Right atrium auricular region (tissue), 2 donors: ENCODE results near the gene GJB3. TPM values are rescaled to one million over a fixed set of nuclear protein-coding genes. Genes with fewer than 3 reads are reported as not detected.

Experiments used
- DNase-seq: peaks from one replicate; pipeline ENCODE4 v3.0.0-alpha.2; 2019; ENCODE audit warnings: low spot score
- H3K27ac ChIP-seq, 2 donors: fragments of 200-600 bp; sonication (generic); 1 replicate in 1 of 2; 2 replicates in 1 of 2; pipeline ENCODE4 v1.5.1; 2016 to 2019
- H3K27me3 ChIP-seq, 2 donors: fragments of 200-600 bp; sonication (generic); one replicate each; pipeline versions ENCODE4 v1.5.1 to v1.6.0; 2017 to 2019
- H3K36me3 ChIP-seq: fragments of 200-600 bp; sonication (generic); one replicate; pipeline ENCODE4 v1.5.1; 2016
- H3K4me1 ChIP-seq, 2 donors: fragments of 200-600 bp; sonication (generic); one replicate each; pipeline versions ENCODE4 v1.5.1 to v1.6.0; 2017 to 2019
- H3K4me3 ChIP-seq, 2 donors: fragments of 200-600 bp; sonication (generic); 1 replicate in 1 of 2; 2 replicates in 1 of 2; pipeline ENCODE4 v1.5.1; 2017 to 2019; ENCODE audit warnings: mild to moderate bottlenecking in 1 of 2, moderate library complexity in 1 of 2
- H3K9me3 ChIP-seq, 2 donors: fragments of 200-600 bp; sonication (generic); one replicate each; pipeline ENCODE4 v1.5.1; 2019
- CTCF ChIP-seq, 2 donors: fragments of 200-600 bp; sonication (generic); IDR thresholded peaks; one replicate each; pipeline ENCODE4 v1.5.1; 2019; ENCODE audit warnings: antibody characterized with exemption in 2 of 2
- total RNA-seq, 2 donors: library from RNA; depleted of rRNA; stranded (reverse); fragments of >200 nt; gene quantifications; one replicate each; pipeline ENCODE4 v1.1.0, GENCODE V29; 2016

Gene GJB3
- total RNA-seq, 2 donors from 2014 or later = 0.28 TPM; not detected in 1

DNA sequence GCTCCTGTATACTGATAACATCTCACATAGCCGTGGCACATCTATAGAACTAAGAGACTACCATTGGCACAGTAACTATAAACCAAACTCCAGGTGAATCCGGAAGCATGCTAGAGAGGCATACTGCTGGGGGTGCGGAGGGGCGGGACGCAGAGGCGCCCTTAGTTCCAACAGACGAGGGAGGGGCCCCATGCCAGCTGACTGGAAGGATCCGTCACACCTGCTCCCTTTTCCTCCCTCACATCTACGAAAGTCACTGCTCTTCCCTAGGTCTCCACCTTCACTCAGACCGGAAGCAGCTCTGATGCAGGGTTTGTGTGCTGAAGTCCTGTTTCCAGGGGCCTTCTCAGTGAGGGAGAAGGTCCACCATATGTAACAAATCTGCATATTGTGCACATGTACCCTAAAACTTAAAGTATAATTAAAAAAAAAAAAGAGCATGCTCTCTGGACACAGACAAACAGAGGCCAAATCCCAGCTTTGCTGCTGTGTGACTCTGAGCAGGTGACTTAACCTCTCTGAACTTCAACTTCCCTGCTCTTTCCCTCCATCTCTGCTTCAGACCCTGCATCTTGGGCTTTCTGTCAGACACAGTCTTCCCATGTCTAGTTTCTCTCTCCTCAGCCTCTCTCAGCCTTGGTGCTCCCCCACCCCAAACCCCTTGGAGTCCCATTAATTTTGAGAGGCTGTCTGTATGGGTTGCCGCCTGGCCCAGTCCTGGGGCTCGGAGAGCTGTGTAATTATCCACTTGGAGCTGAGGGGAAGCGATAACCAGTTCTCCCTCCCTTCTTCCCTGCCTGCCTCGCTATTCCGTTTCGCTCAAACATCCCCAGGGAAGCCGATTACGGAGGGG is 34.0 kb upstream of the GJB3 start:
- H3K9me3 ChIP-seq = no peaks in the 10 kb centered on the region
- DNase-seq = no peak
- no peak for TF ChIP-seq CTCF (IDR thresholded peaks at IDR 0.05)

GRCh38 chr1:34747638-34747941 is 33.4 kb upstream of the GJB3 start:
- no peak for DNase-seq
- no peak overlapping the region for H3K27ac ChIP-seq
- no peaks in the 10 kb centered on the region for H3K9me3 ChIP-seq
- peaks cover 0 to 5% of the 10 kb centered on the region in 2 donors for H3K4me1 ChIP-seq
- H3K27me3 ChIP-seq = no peaks in the 10 kb centered on the region
- H3K36me3 ChIP-seq = no peaks in the 10 kb centered on the region
- TF ChIP-seq CTCF (IDR thresholded peaks at IDR 0.05) = no peak
- no peak overlapping the region for H3K4me3 ChIP-seq

More for the DNA sequence above, 34.0 kb upstream of the GJB3 start:
- Histone ChIP-seq H3K27ac (no peak overlapping the region), H3K36me3 (no peaks in the 10 kb centered on the region), H3K4me3 (no peak overlapping the region), H3K27me3 (no peaks in the 10 kb centered on the region), H3K4me1 (peaks cover 0 to 5% of the 10 kb centered on the region in 2 donors)

DNA sequence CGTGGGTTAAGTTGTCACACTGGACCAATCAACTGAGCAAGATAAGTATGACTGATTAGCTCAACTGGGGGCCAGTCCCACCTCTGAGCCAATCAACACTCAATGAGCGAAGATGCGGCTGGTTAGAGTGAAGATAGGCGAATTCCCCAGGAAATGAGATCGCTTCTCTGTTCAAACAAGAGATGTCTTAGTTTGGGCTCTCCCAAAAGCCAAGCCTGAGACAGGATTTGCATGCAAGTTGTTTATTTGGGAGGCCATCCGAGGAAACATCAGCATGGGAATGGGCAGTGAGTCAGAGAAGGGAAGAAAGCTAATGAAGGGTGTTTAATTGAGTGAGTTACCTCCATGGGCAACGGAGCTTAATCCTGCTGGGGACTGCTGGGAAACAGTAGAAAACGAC is 31.0 kb upstream of the GJB3 start:
- no peak overlapping the region for H3K4me3 ChIP-seq
- no peak for TF ChIP-seq CTCF (IDR thresholded peaks at IDR 0.05)

GRCh38 chr1:34750610-34751009 is 30.4 kb upstream of the GJB3 start:
- peaks cover 0 to 5% of the 10 kb centered on the region in 2 donors for H3K4me1 ChIP-seq
- H3K4me3 ChIP-seq = no peak overlapping the region
- no peaks in the 10 kb centered on the region for H3K36me3 ChIP-seq
- no peak overlapping the region for H3K27ac ChIP-seq
- no peaks in the 10 kb centered on the region for H3K9me3 ChIP-seq
- TF ChIP-seq CTCF (IDR thresholded peaks at IDR 0.05) = no peak
- no peaks in the 10 kb centered on the region for H3K27me3 ChIP-seq
- no peak for DNase-seq

More for the DNA sequence above, 31.0 kb upstream of the GJB3 start:
- Histone ChIP-seq H3K27me3 (no peaks in the 10 kb centered on the region), H3K4me1 (peaks cover 0 to 5% of the 10 kb centered on the region in 2 donors), H3K27ac (no peak overlapping the region), H3K9me3 (no peaks in the 10 kb centered on the region), H3K36me3 (no peaks in the 10 kb centered on the region)
- no peak for DNase-seq

GRCh38 chr1:34753163-34753562 is 27.9 kb upstream of the GJB3 start:
- Histone ChIP-seq H3K27ac (no peak overlapping the region), H3K4me3 (no peak overlapping the region), H3K4me1 (peaks cover 0 to 5% of the 10 kb centered on the region in 2 donors), H3K27me3 (no peaks in the 10 kb centered on the region), H3K36me3 (no peaks in the 10 kb centered on the region), H3K9me3 (no peaks in the 10 kb centered on the region)
- DNase-seq = no peak
- TF ChIP-seq CTCF (IDR thresholded peaks at IDR 0.05) = no peak
